PC-9 (cell line): ENCODE results near the gene LRRC63.

Source experiments
- CTCF ChIP-seq: fragments of 200-600 bp; sonication (generic); conservative IDR thresholded peaks from 2 replicates; pipeline ENCODE4 v1.6.1; 2017; ENCODE audit warnings: mixed run types, antibody characterized with exemption, mild to moderate bottlenecking, moderate library complexity
- EZH2 ChIP-seq: fragments of 200-600 bp; sonication (generic); IDR thresholded peaks from 2 replicates; pipeline ENCODE4 v1.8.0; 2017; ENCODE audit warnings: antibody characterized with exemption, low read depth

GRCh38 chr13:46290434-46290833 is 78.7 kb downstream of the LRRC63 start:
- TF ChIP-seq CTCF: no peak
- no peak for TF ChIP-seq EZH2
